ENCODE measurements around the gene ITGBL1. TPM values are rescaled to one million over a fixed set of nuclear protein-coding genes. Genes with fewer than 3 reads are reported as not detected.

ITGBL1 gene
- total and polyA plus RNA-seq, 2 of the 8 experiments (the other 6 are each of a cell fraction or from before 2014, with no cell fraction given): not detected

- H3K27me3 ChIP-seq (replicated peaks in 1 of 4; ENCODE audit: control insufficient read depth in 3 of 4, extremely low read depth in 1 of 4, insufficient read depth in 3 of 4, low read length in 3 of 4): no peaks in the 10 kb centered on the region
- no peak overlapping the region for H2BK5ac ChIP-seq (ENCODE audit: low read depth, low read length)
- H3K23ac ChIP-seq (ENCODE audit: insufficient read length): no peak overlapping the region
- no peaks in the 10 kb centered on the region for H3K9me3 ChIP-seq (ENCODE audit: insufficient read depth in 2 of 2, low read depth in 1 of 2, low read length in 1 of 2)
- DNase-seq (ENCODE audit: low read depth in 1 of 2, low spot score in 2 of 2) (no peak), FAIRE-seq (no peak)
- ChIA-PET CTCF (ENCODE audit: partially characterized antibody) (no interaction called here), POLR2A (ENCODE audit: partially characterized antibody) (no interaction called here)
- no peaks in the 10 kb centered on the region for H3K79me1 ChIP-seq (ENCODE audit: low read depth, low read length)
- no peaks in the 10 kb centered on the region for H3K23me2 ChIP-seq (ENCODE audit: low read depth, low read length)
- no peak overlapping the region for H3K9ac ChIP-seq (replicated peaks in 1 of 4; ENCODE audit: extremely low read depth in 1 of 4, low read depth in 3 of 4, low read length in 3 of 4)
- H2AFZ ChIP-seq (ENCODE audit: low read length): no peak overlapping the region
- H3K36me3 ChIP-seq (ENCODE audit: control insufficient read depth in 2 of 4, insufficient read depth in 4 of 4, low read length in 3 of 4): no peaks in the 10 kb centered on the region
- no peaks in the 10 kb centered on the region for H4K20me1 ChIP-seq (replicated peaks in 1 of 2; ENCODE audit: control insufficient read depth in 1 of 2, insufficient read depth in 2 of 2, low read length in 2 of 2)
- TF ChIP-seq SRF (IDR thresholded peaks at IDR 0.05; ENCODE audit: low read depth, low read length): no peak
- no peak for TF ChIP-seq NRF1 (IDR thresholded peaks at IDR 0.05; ENCODE audit: low read depth, low read length)
- no peak for TF ChIP-seq CREB1 (IDR thresholded peaks at IDR 0.05)
- no peak for TF ChIP-seq BRCA1 (IDR thresholded peaks at IDR 0.05; ENCODE audit: low read depth, low read length)
- no peak for TF ChIP-seq SIN3A (conservative IDR thresholded peaks at IDR 0.05 in 1 of 2, IDR thresholded peaks at IDR 0.05 in 1 of 2; ENCODE audit: low read depth in 1 of 2, low read length in 2 of 2)
- no peak for TF ChIP-seq ZNF274 (IDR thresholded peaks at IDR 0.05; ENCODE audit: borderline replicate concordance, extremely low read depth, low read length)
- TF ChIP-seq CBX8 (IDR thresholded peaks at IDR 0.05; ENCODE audit: borderline replicate concordance, low read depth, low read length): no peak
- no peak for TF ChIP-seq GABPA (IDR thresholded peaks at IDR 0.05; ENCODE audit: borderline replicate concordance, insufficient read depth, low read length)
- TF ChIP-seq NANOG (IDR thresholded peaks at IDR 0.05; ENCODE audit: insufficient read depth, low read depth, low read length, poor library complexity, severe bottlenecking): no peak
- TF ChIP-seq POLR2AphosphoS5 (IDR thresholded peaks at IDR 0.05; ENCODE audit: low read depth, low read length): no peak
- TF ChIP-seq RNF2 (IDR thresholded peaks at IDR 0.05; ENCODE audit: borderline replicate concordance, low read depth, low read length, missing control alignments, poor library complexity, severe bottlenecking): no peak
- TF ChIP-seq SAP30 (IDR thresholded peaks at IDR 0.05; ENCODE audit: insufficient read depth, insufficient replicate concordance, low read length): no peak
- H3K27ac ChIP-seq (ENCODE audit: low read depth, low read length): no peak overlapping the region
- no peak overlapping the region for H2BK120ac ChIP-seq (replicated peaks; ENCODE audit: low read depth, low read length)
- H3K18ac ChIP-seq (ENCODE audit: extremely low read depth, low read length): no peak overlapping the region
- H3K4me3 ChIP-seq (ENCODE audit: extremely low read depth in 1 of 4, insufficient read depth in 2 of 4, low read depth in 3 of 4, low read length in 4 of 4): no peak overlapping the region
- no peaks in the 10 kb centered on the region for H3K79me2 ChIP-seq (ENCODE audit: control insufficient read depth in 1 of 2, insufficient read depth in 2 of 2, low read length in 2 of 2)
- H2AK5ac ChIP-seq (ENCODE audit: low read depth, low read length): no peak overlapping the region
- no peak overlapping the region for H3K4me2 ChIP-seq (ENCODE audit: insufficient read depth in 1 of 2, low read depth in 2 of 2, low read length in 2 of 2)
- H3K56ac ChIP-seq (replicated peaks; ENCODE audit: insufficient read length, low read depth, low read length): no peak overlapping the region
- no peaks in the 10 kb centered on the region for H3K4me1 ChIP-seq (replicated peaks in 1 of 4; ENCODE audit: control insufficient read depth in 3 of 4, insufficient read depth in 4 of 4, low read length in 3 of 4)
- no peak overlapping the region for H3K14ac ChIP-seq (ENCODE audit: insufficient read length)
- H2BK12ac ChIP-seq (ENCODE audit: low read depth, low read length): no peak overlapping the region
- H2BK20ac ChIP-seq (ENCODE audit: low read length): no peak overlapping the region
- no peak overlapping the region for H4K8ac ChIP-seq (ENCODE audit: extremely low read depth, insufficient read depth, low read length)
- H2BK15ac ChIP-seq (ENCODE audit: low read length): no peak overlapping the region
- H4K91ac ChIP-seq (replicated peaks; ENCODE audit: insufficient read length, low read length): no peak overlapping the region
- H4K5ac ChIP-seq (ENCODE audit: insufficient read length, low read depth, low read length): no peak overlapping the region
- H3K4ac ChIP-seq (replicated peaks; ENCODE audit: insufficient read length, low read depth, low read length): no peak overlapping the region
Measured at GRCh38 chr13:101570410-101570809, 117.9 kb downstream of the ITGBL1 start.
